ENCODE results near the gene TEAD3. TPM values are rescaled to one million over a fixed set of nuclear protein-coding genes. Genes with fewer than 3 reads are reported as not detected.
A peak's percentile ranks its signal among the peaks of the same experiment; 100 is the strongest.

TEAD3 gene
- total RNA-seq, 1 experiment from 2014 or later, result not detected

GRCh38 chr6:35500782-35501181 lies 3.9 kb upstream of the TEAD3 start:
- Histone ChIP-seq H4K20me1 (ENCODE audit: insufficient read depth, low read depth, low read length) (no peaks in the 10 kb centered on the region), H3K9ac (ENCODE audit: low read length) (no peak overlapping the region), H3K4me3 (ENCODE audit: low read length) (no peak overlapping the region), H3K79me2 (ENCODE audit: low read length) (no peaks in the 10 kb centered on the region), H3K27ac (ENCODE audit: low read length) (no peak overlapping the region), H3K4me2 (ENCODE audit: low read depth, low read length, poor library complexity, severe bottlenecking) (no peak overlapping the region), H3K9me3 (ENCODE audit: low read length) (no peaks in the 10 kb centered on the region), H3K9me2 (replicated peaks; ENCODE audit: insufficient read depth, low read length) (no peaks in the 10 kb centered on the region), H3K27me3 (ENCODE audit: low read length) (no peaks in the 10 kb centered on the region), H3K36me3 (ENCODE audit: insufficient read depth, low read length) (no peaks in the 10 kb centered on the region), H3K4me1 (ENCODE audit: low read length) (peaks cover 3% of the 10 kb centered on the region; the same call in 1 of the 2 replicates), H2AFZ (ENCODE audit: low read length) (no peak overlapping the region)
- DNase-seq, result no peak

- H3K4me1 ChIP-seq (ENCODE audit: low read length), result peaks cover 3% of the 10 kb centered on the region; the same call in 1 of the 2 replicates
- H3K9ac ChIP-seq (ENCODE audit: low read length), result no peak overlapping the region
- no peak for DNase-seq
- no peaks in the 10 kb centered on the region for H3K9me2 ChIP-seq (replicated peaks; ENCODE audit: insufficient read depth, low read length)
- H3K4me2 ChIP-seq (ENCODE audit: low read depth, low read length, poor library complexity, severe bottlenecking), result no peak overlapping the region
- no peaks in the 10 kb centered on the region for H3K36me3 ChIP-seq (ENCODE audit: insufficient read depth, low read length)
- H3K79me2 ChIP-seq (ENCODE audit: low read length), result no peaks in the 10 kb centered on the region
- H3K4me3 ChIP-seq (ENCODE audit: low read length), result no peak overlapping the region
- no peaks in the 10 kb centered on the region for H4K20me1 ChIP-seq (ENCODE audit: insufficient read depth, low read depth, low read length)
- no peak overlapping the region for H2AFZ ChIP-seq (ENCODE audit: low read length)
- no peak overlapping the region for H3K27ac ChIP-seq (ENCODE audit: low read length)
- H3K27me3 ChIP-seq (ENCODE audit: low read length), result no peaks in the 10 kb centered on the region
- H3K9me3 ChIP-seq (ENCODE audit: low read length), result no peaks in the 10 kb centered on the region
Observed at GRCh38 chr6:35499372-35499771, 2.5 kb upstream of the TEAD3 start.

- Histone ChIP-seq H3K4me2 (ENCODE audit: low read depth, low read length, poor library complexity, severe bottlenecking) (no peak overlapping the region), H3K9ac (ENCODE audit: low read length) (no peak overlapping the region), H3K9me2 (replicated peaks; ENCODE audit: insufficient read depth, low read length) (no peaks in the 10 kb centered on the region), H2AFZ (ENCODE audit: low read length) (no peak overlapping the region), H3K36me3 (ENCODE audit: insufficient read depth, low read length) (no peaks in the 10 kb centered on the region), H3K27ac (ENCODE audit: low read length) (no peak overlapping the region), H3K9me3 (ENCODE audit: low read length) (no peaks in the 10 kb centered on the region), H3K4me3 (ENCODE audit: low read length) (no peak overlapping the region), H3K27me3 (ENCODE audit: low read length) (no peaks in the 10 kb centered on the region), H4K20me1 (ENCODE audit: insufficient read depth, low read depth, low read length) (no peaks in the 10 kb centered on the region), H3K4me1 (ENCODE audit: low read length) (peaks cover 3% of the 10 kb centered on the region; the same call in 1 of the 2 replicates), H3K79me2 (ENCODE audit: low read length) (no peaks in the 10 kb centered on the region)
- no peak for DNase-seq
Observed at GRCh38 chr6:35498422-35499067, 1.7 kb upstream of the TEAD3 start.

- no peaks in the 10 kb centered on the region for H3K36me3 ChIP-seq (ENCODE audit: insufficient read depth, low read length)
- H2AFZ ChIP-seq (ENCODE audit: low read length), result no peak overlapping the region
- H4K20me1 ChIP-seq (ENCODE audit: insufficient read depth, low read depth, low read length), result 0 out of 2 replicates have a peak, but pooled peaks cover 4% of the 10 kb centered on the region
- H3K27ac ChIP-seq (ENCODE audit: low read length), result no peak overlapping the region
- H3K27me3 ChIP-seq (ENCODE audit: low read length), result no peaks in the 10 kb centered on the region
- peak overlapping the region; percentile 45 for H3K9ac ChIP-seq (ENCODE audit: low read length)
- H3K4me1 ChIP-seq (ENCODE audit: low read length), result peaks cover 3% of the 10 kb centered on the region; the same call in 1 of the 2 replicates
- H3K9me2 ChIP-seq (replicated peaks; ENCODE audit: insufficient read depth, low read length), result no peaks in the 10 kb centered on the region
- no peak for DNase-seq
- H3K79me2 ChIP-seq (ENCODE audit: low read length), result no peaks in the 10 kb centered on the region
- H3K4me2 ChIP-seq (ENCODE audit: low read depth, low read length, poor library complexity, severe bottlenecking), result peak overlapping the region; percentile 65
- H3K4me3 ChIP-seq (ENCODE audit: low read length), result peak overlapping the region; percentile 60
- no peaks in the 10 kb centered on the region for H3K9me3 ChIP-seq (ENCODE audit: low read length)
Observed at GRCh38 chr6:35497571-35498421, 917 bp upstream of the TEAD3 start.

GRCh38 chr6:35496036-35496840 lies 641 bp downstream of the TEAD3 start:
- no peaks in the 10 kb centered on the region for H3K36me3 ChIP-seq (ENCODE audit: insufficient read depth, low read length)
- peak overlapping the region; percentile 61 for H3K4me2 ChIP-seq (ENCODE audit: low read depth, low read length, poor library complexity, severe bottlenecking)
- H3K9me3 ChIP-seq (ENCODE audit: low read length), result no peaks in the 10 kb centered on the region
- H2AFZ ChIP-seq (ENCODE audit: low read length), result no peak overlapping the region
- no peaks in the 10 kb centered on the region for H3K27me3 ChIP-seq (ENCODE audit: low read length)
- no peaks in the 10 kb centered on the region for H3K79me2 ChIP-seq (ENCODE audit: low read length)
- H3K27ac ChIP-seq (ENCODE audit: low read length), result no peak overlapping the region
- H3K4me3 ChIP-seq (ENCODE audit: low read length), result peak overlapping the region; percentile 61; the same call in 1 of the 2 replicates
- no peak for DNase-seq
- H3K9me2 ChIP-seq (replicated peaks; ENCODE audit: insufficient read depth, low read length), result no peaks in the 10 kb centered on the region
- H3K9ac ChIP-seq (ENCODE audit: low read length), result 0 out of 2 replicates have a peak overlapping the region, but pooled peaks have one; percentile 20
- H3K4me1 ChIP-seq (ENCODE audit: low read length), result peaks cover 3% of the 10 kb centered on the region; the same call in 1 of the 2 replicates
- 0 out of 2 replicates have a peak, but pooled peaks cover 4% of the 10 kb centered on the region for H4K20me1 ChIP-seq (ENCODE audit: insufficient read depth, low read depth, low read length)

GRCh38 chr6:35495258-35496035 lies 1.4 kb downstream of the TEAD3 start:
- Histone ChIP-seq H3K27me3 (ENCODE audit: low read length) (no peaks in the 10 kb centered on the region), H2AFZ (ENCODE audit: low read length) (no peak overlapping the region), H3K9me2 (replicated peaks; ENCODE audit: insufficient read depth, low read length) (no peaks in the 10 kb centered on the region), H3K4me1 (ENCODE audit: low read length) (peaks cover 3% of the 10 kb centered on the region; the same call in 1 of the 2 replicates), H4K20me1 (ENCODE audit: insufficient read depth, low read depth, low read length) (0 out of 2 replicates have a peak, but pooled peaks cover 4% of the 10 kb centered on the region), H3K27ac (ENCODE audit: low read length) (no peak overlapping the region), H3K4me3 (ENCODE audit: low read length) (no peak overlapping the region), H3K79me2 (ENCODE audit: low read length) (no peaks in the 10 kb centered on the region), H3K9ac (ENCODE audit: low read length) (no peak overlapping the region), H3K36me3 (ENCODE audit: insufficient read depth, low read length) (no peaks in the 10 kb centered on the region), H3K4me2 (ENCODE audit: low read depth, low read length, poor library complexity, severe bottlenecking) (no peak overlapping the region), H3K9me3 (ENCODE audit: low read length) (no peaks in the 10 kb centered on the region)
- no peak for DNase-seq

GRCh38 chr6:35494161-35494563 lies 2.7 kb downstream of the TEAD3 start:
- Histone ChIP-seq H3K36me3 (ENCODE audit: insufficient read depth, low read length) (no peaks in the 10 kb centered on the region), H3K27me3 (ENCODE audit: low read length) (no peaks in the 10 kb centered on the region), H3K79me2 (ENCODE audit: low read length) (no peaks in the 10 kb centered on the region), H3K9me2 (replicated peaks; ENCODE audit: insufficient read depth, low read length) (no peaks in the 10 kb centered on the region), H3K9ac (ENCODE audit: low read length) (no peak overlapping the region), H2AFZ (ENCODE audit: low read length) (no peak overlapping the region), H3K4me2 (ENCODE audit: low read depth, low read length, poor library complexity, severe bottlenecking) (no peak overlapping the region), H3K9me3 (ENCODE audit: low read length) (no peaks in the 10 kb centered on the region), H3K27ac (ENCODE audit: low read length) (no peak overlapping the region), H3K4me1 (ENCODE audit: low read length) (peaks cover 3% of the 10 kb centered on the region; the same call in 1 of the 2 replicates), H3K4me3 (ENCODE audit: low read length) (no peak overlapping the region), H4K20me1 (ENCODE audit: insufficient read depth, low read depth, low read length) (0 out of 2 replicates have a peak, but pooled peaks cover 4% of the 10 kb centered on the region)
- DNase-seq, result no peak
